ENCODE data around the gene PDE6G.

Gene PDE6G

DNA sequence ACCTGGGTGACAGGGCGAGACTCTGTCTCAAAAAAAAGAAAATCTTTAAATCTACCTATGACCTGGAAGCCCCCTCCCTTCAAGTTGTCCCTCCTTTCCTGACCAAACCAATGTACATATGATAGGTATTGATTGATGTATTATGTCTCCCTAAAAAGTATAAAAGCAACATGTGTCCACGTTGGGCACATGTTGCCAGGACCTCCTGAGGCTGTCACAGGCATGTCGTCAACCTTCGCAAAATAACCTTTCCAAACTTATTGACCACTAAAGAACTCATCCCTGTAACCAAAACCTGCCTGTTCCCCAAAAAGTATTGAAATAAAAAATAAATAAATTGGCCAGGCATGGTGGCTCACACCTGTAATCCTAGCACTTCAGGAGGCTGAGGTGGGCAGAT lies 5.7 kb upstream of the PDE6G start:
- DNase-seq (ENCODE audit: low spot score): no peak

GRCh38 chr17:81660441-81660840 lies 4.1 kb upstream of the PDE6G start:
- no peak for DNase-seq (ENCODE audit: low spot score)

DNA sequence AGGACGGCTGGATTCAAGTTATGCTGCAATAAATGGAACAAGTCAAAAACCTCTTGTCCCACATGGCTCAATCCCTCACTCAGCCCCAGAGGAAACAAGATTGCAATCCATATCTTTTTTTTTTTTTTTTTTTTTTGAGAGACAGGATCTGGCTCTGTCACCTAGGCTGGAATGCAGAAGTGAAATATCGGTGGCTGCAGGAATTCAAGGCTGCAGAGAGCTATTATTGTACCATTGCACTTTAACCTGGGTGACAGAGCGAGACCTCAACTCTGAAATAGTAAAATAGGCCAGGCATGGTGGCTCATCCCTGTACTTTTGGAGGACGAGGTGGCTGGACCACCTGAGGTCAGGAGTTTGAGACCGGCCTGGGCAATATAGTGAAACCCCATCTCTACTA lies 2.7 kb upstream of the PDE6G start:
- no peak for DNase-seq (ENCODE audit: low spot score)

- DNase-seq (ENCODE audit: low spot score): no peak
These were observed 493 bp upstream of the PDE6G start for GRCh38 chr17:81656835-81657234.

- no peak for DNase-seq (ENCODE audit: low spot score)
These were observed 794 bp downstream of the PDE6G start for GRCh38 chr17:81655378-81656117.

GRCh38 chr17:81652906-81653771 lies 3.2 kb downstream of the PDE6G start:
- DNase-seq (ENCODE audit: low spot score): no peak

DNA sequence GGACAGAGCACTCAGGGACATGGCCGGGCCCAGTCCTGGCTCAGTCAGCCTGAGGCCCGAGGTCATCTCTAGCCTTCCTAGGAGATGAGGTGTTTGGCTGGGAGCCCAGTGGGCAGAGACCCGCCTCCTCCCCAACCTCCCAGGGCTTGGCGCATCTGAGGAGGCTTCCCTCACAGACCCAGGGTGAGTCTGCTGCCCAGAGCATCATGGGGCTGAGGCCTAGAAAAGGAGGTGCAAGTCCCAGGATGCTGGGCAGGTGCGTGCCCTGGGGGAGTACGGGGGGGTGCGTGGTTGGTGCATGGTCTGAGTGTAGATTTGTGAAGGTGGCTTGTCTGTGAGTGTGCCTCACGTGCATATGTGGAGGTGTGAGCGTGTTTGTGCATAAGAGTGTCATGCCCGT lies 4.7 kb downstream of the PDE6G start:
- DNase-seq (ENCODE audit: low spot score): peak; percentile 1

GRCh38 chr17:81650951-81651350 lies 5.4 kb downstream of the PDE6G start:
- peak; percentile 1 for DNase-seq (ENCODE audit: low spot score)

- no peak for DNase-seq (ENCODE audit: low spot score)
These were observed 7.6 kb downstream of the PDE6G start for GRCh38 chr17:81648707-81649085.

DNA sequence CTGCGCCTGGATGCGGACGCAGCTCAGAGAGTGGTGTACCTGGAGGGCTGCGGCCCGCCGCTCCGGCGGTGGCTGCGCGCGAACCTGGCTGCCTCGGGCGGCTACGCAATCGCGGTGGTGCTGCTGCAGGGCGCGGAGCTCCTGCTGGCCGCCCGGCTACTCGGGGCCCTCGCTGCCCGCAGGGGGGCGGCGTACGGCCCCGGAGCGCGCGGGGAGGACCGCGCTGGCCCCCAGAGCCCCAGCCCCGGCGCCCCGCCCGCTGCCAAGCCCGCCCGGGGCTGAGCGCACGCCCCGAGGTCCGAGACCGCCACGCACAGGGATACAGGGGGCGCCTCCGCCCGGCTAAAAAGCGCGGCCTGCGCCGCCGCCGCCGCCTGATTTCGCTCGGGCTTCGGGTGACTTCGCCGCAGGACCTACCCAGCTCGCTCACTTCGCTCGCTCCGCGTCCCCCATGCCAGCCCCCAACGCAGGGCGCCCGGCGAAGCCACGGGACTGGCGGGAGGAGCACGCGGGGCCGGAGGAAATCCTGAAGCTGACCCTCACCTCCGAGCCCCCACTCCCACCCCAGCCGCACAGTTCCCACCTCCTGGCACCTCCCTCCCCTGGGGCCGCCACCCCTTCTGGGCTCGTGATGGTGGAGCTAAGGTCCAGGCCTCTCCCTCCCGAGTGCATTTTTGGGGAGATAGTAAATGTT lies 8.2 kb downstream of the PDE6G start:
- no peak for DNase-seq (ENCODE audit: low spot score)

DNA sequence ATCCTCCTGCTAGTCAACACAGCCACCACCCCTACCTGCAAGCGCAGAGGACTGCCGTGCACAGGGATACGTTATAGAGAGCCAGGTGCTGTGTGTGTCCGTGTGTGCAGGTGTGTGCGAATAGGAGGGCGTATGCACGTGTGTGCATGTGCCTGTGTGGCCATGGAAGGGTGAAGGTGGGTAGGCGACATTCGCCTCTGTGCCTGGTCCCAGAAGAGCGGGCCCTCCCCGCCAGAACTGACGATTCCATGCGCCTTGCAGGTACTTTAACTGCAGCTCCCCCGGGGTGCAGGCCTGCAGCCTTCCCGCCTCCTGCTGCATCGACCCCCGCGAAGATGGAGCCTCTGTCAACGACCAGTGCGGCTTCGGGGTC lies 8.7 kb downstream of the PDE6G start:
- no peak for DNase-seq (ENCODE audit: low spot score)

DNA sequence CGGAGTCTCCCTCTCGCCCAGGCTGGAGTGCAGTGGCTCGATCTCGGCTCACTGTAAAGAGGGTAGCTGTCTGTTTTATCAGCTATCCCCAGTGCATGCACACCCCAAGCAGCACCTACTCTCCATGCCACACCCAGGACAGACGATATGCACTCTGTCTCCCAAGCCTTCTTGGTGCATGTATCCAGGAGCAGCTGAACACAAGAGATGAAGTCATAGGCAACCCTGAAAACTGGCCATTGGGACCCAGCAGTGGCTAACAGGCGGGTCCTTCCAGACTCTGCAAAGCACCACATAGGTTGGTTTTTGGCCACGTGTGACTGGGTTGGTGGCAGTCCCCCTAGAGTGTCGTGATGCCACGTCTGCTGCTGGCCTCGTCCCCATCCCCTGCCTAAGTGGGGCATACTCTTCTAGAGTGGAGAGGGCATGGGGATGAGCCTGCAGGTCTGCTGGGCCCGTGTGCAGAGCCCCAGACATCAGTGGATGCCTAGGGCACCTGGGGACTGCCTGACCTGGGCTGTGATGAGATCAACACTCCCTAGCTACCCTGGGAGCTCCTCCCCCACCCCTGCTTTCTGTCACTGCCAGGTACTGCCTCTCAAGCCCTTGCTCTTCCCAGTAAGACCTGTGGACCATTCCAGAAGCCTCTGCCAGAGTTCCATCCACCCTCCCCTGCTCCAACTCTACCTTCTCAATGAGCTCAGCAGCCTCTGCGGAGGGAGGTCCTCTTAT lies 9.3 kb downstream of the PDE6G start:
- no peak for DNase-seq (ENCODE audit: low spot score)

DNA sequence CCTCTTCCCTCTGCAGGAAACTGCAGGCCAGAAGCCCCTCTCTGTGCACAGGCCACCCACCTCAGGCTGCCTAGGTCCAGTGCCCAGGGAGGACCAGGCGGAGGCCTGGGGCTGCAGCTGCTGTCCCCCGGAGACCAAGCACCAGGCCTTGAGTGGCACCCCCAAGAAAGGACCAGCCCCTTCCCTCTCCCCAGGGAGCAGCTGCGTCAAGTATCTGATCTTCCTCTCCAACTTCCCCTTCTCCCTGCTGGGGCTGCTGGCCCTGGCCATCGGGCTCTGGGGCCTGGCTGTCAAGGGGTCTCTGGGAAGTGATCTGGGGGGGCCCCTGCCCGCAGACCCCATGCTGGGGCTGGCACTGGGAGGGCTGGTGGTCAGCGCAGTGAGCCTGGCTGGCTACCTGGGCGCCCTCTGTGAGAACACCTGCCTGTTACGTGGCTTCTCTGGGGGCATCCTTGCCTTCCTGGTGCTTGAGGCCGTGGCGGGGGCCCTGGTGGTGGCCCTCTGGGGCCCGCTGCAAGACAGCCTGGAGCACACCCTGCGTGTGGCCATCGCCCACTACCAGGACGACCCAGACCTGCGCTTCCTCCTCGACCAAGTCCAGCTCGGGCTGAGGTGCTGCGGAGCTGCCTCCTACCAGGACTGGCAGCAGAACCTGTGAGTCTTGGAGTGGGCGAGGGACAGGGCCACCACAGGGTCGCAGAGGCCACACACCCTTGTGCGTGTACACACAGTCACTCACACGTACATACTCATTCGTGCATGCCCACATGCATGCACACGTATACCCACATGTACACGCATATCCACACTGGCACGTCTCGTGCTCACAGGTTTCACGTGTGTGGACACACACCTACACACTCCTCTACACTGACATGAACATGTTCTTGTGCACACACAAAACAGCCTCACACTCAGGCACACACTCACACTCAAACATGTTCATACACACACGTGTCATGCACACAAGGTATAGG lies 11.1 kb downstream of the PDE6G start:
- DNase-seq (ENCODE audit: low spot score): no peak

DNA sequence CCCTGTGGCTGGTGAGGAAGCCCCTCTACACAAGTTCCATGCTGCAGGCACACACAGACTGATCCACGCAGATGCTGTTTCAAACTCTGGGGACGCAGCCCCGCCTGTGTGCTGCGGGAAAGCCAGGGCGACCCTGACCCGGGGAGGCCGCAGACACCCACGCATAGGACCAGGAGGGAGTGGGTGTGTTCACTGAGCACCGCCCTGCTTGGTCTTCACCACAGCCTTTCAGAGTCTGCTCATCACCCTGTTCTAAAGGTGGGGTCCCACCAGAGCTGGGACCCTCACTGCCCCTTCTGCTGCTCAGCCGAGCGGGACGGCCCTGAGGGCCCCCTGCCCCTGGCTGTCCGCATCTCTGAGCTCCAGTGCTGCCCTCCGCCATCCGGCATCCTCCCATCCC lies 11.8 kb downstream of the PDE6G start:
- no peak for DNase-seq (ENCODE audit: low spot score)

- DNase-seq (ENCODE audit: low spot score): no peak
These were observed 14.4 kb downstream of the PDE6G start for GRCh38 chr17:81641825-81642489.

DNA sequence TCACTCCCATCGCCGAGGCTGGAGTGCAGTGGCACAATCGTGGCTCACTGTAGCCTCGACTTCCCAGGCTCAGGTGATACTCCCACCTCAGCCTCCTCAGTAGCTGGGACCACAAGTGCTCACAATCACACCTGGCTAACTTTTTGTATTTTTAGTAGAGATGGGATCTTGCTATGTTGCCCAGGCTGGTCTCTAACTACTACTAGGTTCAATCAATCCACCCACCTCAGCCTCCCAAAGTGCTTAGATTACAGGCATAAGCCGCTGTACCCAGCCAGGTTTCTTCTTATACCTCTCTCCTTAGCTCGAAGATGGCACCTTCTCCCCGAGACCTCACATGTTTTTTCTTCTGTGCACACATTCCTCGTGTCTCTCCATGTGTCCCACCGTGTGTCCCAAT lies 16.3 kb downstream of the PDE6G start:
- DNase-seq (ENCODE audit: low spot score): no peak

GRCh38 chr17:81638683-81639082 lies 17.7 kb downstream of the PDE6G start:
- DNase-seq (ENCODE audit: low spot score): no peak

DNA sequence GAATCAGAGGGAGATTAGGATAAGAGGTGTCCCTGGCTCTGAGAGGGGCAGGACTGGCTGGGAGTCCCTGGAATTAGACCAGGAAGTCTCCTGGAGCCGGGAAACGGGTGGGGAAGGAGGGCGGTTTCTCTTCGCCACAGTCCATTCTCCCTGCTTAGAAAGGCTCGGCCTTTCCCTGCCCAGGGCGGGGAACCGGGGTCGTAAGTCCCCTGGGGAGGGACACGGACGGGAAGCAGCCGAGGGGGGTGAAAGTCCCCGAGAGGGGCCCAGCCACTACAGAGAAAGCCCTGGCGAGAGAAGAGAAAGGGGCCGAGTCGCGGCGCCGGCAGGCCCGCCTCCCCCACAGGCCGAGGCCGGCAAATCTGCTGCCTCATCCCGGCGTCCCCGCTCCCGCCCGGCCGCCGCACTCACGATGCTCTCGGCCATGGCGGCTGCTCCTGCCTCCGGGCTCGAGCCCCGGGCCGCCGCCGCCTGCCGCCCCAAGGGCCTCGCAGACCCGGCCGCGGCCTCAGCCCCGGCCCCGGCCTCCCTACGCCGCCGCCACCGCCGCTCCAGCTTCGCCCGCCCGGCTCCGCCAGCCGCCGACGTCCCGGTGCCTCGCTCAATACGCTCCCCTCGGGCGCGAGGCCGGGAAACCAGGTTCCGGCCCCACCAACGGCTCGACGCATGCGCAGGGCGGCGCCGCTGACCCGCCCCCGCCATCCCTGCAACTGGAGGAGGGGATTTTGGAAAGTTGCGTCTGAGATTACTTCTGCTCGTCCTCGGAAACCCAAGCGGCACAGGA lies 19.6 kb downstream of the PDE6G start, which contains the start of the genes NPLOC4 and TSPAN10:
TSS of gene NPLOC4 (minus strand) at position 608 of the 784 bp plus-strand sequence. CDS start at position 426, 182 bp downstream.
TSS of gene TSPAN10 (plus strand) at position 692 of the 784 bp plus-strand sequence. CDS start 5,217 bp downstream, outside the sequence.
- DNase-seq (ENCODE audit: low spot score): peak; percentile 79

GRCh38 chr17:81635973-81636504 lies 20.3 kb downstream of the PDE6G start:
- peak; percentile 28 for DNase-seq (ENCODE audit: low spot score)
